NOMO-1 treated with dmso at 0.1 percent for 144 hours (cell line): ENCODE data around the gene TIGD4.
A peak's percentile ranks its signal among the peaks of the same experiment; 100 is the strongest.
"Not testable (repeated sequence)": the region's sequence is repeated elsewhere in the genome, so short reads cannot be mapped to it uniquely, and the experiment has no call there.

Experiments
- DNase-seq: peaks from one replicate; lab custom pipeline; 2025; ENCODE audit not compliant: unreplicated experiment; lab: John Stamatoyannopoulos, UW

Gene TIGD4

DNA sequence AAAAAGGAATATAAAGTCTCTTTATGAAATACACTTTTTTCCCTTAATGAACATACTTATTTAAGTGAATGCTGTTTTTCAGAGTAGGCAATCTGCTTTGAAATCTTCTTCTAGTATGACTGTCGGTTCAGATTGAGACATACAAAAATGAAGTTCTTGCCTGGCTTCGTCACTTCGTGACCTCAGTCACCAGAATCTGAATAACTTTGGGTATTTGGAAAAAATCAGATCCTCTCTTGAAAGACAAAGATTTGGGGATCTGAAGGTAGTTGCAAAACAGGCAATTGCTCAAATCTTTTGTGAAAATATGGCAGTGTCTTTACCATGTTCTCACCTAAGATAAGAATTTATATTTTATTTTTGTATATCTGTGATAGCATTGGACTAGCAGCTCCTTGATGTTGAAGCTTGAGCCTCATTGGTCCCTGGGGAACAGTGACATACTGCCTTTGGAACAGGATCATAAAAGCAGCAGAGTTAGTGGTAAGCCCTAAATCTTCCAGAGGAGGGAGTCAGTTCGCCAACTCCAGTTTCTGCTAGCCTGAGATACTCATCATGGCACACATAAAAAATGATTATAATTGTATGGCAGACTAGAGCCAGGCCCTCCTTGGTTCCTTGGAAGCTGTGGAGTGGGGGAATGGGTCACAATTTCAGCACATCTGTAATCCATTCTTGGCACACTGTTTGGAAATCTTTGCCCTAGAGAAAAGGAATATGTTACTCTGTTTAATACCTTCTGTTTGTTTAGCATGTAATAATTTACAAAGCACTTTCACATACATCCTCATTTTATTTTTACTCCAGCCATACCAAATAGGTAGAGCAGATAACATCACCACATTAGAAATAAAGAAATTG lies 5.2 kb upstream of the TIGD4 start:
- DNase-seq, result no peak

DNA sequence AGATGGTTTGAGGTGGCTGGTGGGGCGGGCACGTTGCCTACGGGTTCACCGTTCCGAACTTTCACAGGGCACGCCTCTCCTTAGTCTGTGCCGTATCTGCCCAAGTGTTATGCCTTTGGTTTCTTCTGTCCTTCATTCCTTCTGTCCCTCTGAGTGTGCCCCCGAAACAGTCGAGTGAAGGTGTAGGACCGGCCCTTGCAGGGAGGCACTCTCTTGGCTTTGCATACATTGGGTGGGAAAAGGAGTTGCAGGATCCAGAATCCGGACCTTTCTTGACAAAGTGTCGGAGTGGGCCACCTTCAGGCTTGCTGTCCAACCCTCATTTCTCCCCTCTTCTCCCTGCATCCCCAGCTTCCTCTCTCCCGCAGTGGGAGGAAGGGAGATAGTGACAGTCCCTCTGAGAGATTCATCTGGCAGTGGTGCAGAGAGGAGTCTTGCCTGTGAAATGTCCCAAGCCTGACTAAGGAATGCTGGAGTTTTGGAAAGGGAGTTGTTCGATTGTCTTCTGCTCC lies 793 bp upstream of the TIGD4 start:
- no peak for DNase-seq

DNA sequence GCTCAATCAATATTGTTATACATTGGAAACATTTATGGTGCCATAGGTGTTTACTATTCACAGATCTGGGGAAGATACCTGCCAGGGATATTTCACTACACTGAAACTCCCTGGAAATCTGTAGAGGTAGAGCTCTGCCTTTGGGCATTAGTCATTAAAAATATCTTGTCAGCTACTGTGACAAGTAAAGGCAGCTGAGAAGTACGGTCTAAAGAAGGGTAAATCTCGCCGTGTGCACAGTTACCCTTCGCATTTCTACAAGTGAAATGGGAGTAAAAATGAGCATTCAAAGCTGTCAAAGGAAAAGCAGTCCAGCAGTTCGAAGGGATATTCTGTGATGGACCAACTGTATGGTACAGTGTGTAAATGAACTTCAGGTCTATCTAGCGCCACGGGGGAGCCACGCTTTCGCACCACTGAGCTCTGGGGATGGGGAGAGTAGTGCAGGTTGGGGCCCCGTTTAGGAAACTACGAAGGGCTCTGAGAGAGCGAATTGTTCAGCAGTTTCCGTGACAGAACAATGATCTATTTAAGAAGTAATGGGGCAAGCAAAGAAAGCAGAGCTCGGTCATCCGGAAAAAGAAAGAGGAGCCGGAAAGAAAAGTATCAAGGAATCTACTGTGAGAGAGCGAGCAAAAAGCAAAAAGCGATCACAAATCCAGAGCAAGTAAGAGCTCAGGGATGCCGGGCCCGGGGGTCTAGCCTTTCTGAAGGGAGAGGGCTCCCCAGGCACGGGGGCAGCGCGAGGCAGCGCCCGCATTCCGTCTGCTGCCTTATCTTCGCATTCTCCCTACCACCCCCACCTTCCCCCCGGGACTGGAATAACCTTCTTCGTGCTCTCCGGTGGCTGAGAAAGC lies 646 bp downstream of the TIGD4 start:
- DNase-seq, result no peak

DNA sequence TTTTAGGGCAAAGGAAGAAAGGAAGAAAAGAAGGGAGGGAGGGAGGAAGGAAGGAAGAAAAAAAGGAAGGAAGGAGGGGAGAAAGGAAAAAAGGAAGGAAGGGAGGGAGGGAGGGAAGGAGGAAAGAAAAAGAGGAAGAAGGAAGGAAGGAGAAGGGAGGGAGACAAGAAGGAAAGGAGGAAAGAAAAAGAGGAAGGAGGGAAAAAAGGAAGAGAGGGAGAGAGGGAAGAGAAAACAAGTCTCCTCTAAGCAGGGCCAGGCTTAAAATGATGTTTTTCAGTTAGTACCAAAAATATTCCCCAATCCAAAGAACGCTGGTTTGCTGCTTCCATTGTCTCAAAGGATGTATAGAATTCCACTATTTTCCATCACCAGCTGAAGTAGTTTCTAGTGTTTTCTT lies 2.0 kb downstream of the TIGD4 start:
- DNase-seq, result no peak

DNA sequence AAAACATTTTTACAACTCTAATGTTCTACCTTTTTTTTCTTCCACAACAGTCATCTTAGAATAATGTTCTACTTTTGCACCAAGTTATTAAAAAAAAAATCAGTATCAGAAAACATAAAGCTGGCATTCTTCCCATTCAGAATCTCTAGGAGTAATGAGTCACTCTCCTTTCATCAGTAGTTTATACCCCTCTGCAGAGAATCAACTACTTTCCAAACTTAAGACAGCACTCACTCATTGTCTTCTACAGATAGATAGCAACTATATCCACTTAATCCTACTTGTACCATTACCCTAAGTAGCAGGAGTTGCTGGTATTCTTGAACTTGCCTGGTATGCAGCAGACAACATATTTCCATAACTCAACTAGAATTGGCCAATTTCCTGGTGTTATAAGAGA lies 3.2 kb downstream of the TIGD4 start:
- no peak for DNase-seq

DNA sequence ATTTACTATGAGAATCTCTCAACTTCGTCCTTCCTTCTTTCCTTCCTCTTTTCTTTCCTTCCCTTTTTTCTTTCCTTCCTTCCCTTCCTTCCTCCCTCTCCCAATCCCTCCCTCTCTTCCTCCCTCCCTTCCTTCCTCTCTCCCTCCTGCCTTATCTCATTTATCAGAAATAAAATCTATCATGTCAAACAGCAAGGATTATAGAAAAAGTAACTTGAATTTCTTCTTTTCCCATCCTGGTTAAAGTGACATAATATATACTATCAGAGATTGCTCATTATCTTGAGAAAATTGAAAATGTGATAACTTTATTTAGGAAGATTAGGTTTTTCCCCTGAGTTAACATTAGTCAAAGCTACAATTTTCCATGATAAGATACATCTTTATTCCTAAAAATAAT lies 5.6 kb downstream of the TIGD4 start:
- no peak for DNase-seq

DNA sequence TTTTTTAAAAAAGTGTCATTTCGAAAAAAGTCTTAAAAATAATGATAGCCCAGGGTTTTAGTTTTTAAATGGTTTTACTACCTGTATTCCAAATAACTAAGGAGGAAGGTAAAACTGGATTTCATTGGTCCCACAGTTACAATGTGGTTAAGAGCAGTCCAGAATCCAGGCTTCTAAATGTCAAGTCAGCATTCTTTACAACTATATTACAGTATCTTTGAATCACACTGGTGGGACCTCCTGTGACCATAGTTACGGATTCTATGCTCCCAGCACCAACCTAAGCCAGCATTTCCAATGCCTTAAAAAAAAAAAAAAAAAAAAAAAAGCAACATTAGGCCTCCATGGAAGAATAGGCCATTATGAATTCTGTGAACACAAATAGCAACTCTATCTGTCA lies 6.2 kb downstream of the TIGD4 start:
- no peak for DNase-seq

DNA sequence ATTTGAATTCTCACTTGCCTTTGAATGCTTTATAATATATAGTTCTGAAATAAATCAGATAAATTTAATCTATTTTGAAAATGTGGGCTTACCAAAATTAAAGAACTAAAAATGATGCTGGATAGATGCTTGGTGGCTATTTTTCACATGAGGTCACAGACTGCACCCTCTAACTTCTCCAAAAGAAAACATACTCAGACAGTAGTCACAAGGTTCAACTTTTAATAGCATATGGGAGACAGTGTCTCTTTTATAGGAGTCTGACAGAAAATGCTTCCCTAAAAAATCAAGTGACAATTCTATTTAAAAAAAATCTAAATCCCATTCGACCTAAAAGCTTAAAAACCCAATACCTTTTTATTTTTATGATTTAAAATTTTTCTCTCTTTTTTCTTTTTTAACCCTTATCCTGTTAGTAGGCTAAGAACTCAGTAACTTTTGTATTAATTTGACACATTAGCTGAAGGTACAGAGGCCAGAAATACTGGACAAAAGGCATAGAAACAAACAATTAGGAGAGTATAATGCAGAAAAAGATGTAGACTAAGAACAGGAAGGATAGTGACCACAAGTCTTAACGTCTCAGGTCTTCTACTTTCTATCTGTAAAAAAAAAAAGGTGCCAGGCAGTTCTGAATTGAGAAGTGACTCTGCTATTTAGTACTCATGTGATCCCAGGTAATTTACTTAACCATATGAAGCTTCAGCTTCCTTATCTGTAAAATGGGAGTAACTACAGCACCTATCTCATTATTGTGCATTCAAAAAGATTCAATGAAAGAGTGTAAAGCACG lies 7.6 kb downstream of the TIGD4 start:
- no peak for DNase-seq

DNA sequence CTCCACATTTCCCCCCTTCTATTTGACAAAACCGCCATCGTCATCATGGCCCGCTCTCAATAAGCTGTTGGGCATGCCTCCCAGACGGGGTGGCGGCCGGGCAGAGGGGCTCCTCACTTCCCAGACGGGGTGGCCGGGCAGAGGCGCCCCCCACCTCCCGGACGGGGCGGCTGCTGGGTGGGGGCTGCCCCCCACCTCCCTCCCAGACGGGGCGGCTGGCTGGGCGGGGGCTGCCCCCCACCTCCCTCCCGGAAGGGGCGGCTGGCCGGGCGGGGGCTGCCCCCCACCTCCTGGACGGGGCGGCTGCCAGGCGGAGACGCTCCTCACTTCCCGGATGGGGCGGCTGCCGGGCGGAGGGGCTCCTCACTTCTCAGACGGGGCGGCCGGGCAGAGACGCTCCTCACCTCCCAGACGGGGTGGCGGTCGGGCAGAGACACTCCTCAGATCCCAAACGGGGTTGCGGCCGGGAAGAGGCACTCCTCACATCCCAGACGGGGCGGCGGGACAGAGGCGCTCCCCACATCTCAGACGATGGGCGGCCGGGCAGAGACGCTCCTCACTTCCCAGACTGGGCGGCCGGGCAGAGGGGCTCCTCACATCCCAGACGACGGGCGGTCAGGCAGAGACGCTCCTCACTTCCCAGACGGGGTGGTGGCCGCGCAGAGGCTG lies 14.3 kb downstream of the TIGD4 start:
- DNase-seq, result not testable (repeated sequence)

DNA sequence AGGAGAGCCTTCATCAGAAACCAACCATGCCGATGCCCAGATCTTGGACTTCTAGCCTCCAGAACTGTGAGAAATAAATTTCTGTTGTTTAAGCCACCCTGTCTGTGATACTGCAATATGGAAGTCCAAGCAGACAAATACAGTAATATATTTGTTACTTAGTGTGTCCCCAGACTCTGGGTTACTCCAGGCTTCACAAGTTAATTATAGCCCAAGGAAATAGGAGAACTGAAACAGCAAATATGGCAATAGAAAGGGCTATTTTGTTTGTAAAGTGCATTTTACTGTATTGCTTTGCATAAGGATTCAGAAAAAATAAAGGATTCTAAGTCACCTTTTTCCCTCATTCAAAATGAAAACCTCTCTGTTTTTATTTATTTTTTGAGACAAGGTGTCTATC lies 15.7 kb downstream of the TIGD4 start:
- peak; percentile 60 for DNase-seq

DNA sequence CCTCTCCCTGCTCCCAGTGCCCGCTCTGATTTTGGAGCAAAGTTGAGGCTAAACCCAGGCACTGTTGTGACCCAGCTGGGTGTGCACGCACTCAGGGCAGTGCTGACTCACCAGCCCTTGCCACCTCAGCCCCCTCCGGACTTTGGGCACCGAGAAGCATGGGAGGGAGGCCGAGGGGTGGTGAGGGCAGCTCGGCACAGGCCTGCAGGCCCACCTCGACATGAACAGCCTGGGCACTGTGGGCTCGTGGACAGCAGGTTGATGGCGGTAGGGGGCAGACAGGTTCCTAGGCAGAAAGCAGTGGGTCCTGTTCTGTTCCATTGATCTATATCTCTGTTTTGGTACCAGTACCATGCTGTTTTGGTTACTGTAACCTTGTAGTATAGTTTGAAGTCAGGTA lies 30.9 kb downstream of the TIGD4 start:
- DNase-seq, result no peak

DNA sequence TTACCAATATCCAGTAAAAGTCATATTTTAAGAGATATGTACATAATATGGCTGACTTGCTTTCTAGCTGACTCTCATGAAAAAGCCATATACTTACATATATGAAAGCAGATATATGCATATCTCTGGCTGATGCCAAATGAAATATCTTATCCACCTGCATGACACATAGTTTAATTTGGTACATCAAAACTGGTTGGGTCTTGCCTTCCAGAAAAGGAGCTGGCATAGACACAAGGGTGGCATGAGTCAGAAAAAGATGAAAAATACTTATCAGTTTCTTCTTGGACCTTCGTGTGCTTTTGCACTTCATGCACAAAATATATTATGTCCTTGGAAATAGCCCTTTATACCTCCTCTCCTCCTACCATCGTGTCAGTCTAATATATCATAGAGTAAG lies 32.1 kb downstream of the TIGD4 start:
- no peak for DNase-seq

DNA sequence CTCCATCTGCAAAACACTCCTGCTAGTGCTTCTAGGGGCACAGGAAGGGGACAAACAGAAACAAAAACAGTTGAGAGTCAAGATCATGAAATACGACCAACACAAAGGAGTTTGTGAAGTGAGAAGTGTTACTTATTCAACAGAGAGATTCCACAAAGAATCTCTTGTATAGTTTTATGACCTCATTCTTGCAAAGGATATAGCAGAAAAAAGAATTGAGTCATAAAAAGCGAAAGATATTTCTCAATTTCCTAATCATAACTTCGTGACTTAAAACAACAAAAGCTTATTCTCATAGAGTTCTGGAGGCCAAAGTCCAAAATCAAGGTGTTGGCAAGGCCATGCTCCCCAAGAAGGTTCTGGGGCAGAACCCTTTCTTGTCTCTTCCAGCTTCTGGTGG lies 40.7 kb downstream of the TIGD4 start:
- DNase-seq, result no peak

DNA sequence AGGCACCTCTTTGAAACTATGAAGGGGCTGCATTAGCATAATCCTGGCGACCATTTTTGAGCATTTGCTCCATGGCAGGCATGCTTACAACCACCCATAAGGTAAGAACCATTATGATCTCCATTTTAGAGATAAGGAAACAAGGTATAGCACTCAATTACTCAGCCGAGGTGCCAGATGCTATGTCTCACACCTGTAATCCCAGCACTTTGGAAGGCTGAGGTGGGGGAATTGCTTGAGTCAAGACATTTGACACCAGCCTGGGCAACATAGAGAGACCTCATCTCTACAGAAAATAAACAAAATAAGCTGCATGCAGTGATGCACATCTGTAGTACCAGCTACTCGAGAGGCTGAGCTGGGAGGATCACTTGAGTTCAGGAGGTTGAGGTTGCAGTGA lies 43.6 kb downstream of the TIGD4 start:
- no peak for DNase-seq

DNA sequence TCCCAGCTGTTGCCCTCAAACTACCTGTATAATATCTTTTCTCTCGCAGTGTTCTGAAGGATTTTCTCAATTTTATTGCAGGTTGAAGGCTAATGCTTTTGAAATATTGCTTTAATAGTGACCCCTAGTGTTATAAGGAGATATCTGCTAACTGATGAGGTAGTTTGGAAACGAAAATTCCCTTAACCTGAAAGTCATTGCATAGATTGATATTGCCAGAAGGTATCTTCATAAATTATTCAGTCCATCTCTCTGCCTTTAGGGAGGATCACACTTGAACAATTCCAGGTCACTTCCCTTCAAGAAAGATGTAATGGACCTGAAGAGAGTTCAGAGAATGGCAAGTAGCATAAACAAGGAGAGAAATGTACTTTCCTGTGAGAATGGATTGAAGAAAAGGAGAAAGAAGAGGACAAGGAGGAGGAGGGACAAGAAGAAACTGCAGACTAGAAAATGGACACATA lies 44.1 kb downstream of the TIGD4 start:
- DNase-seq, result no peak

DNA sequence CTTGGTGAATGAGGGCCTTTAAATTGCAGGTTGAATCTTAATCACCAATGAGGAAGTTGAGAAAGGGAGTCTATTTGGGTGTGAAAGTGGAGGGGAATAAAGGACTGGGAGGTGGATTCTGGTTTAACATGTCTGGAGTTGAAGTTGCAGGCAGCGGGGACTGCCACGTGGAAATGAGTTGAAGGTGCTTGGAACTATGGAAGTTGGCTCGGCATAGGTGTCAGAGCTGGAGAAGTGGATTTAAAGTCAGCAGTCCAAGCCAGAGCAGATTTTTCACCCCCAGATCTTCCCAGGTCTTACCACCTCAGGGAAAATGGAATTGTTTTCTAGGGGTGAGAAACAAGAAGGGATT lies 44.9 kb downstream of the TIGD4 start:
- no peak for DNase-seq

DNA sequence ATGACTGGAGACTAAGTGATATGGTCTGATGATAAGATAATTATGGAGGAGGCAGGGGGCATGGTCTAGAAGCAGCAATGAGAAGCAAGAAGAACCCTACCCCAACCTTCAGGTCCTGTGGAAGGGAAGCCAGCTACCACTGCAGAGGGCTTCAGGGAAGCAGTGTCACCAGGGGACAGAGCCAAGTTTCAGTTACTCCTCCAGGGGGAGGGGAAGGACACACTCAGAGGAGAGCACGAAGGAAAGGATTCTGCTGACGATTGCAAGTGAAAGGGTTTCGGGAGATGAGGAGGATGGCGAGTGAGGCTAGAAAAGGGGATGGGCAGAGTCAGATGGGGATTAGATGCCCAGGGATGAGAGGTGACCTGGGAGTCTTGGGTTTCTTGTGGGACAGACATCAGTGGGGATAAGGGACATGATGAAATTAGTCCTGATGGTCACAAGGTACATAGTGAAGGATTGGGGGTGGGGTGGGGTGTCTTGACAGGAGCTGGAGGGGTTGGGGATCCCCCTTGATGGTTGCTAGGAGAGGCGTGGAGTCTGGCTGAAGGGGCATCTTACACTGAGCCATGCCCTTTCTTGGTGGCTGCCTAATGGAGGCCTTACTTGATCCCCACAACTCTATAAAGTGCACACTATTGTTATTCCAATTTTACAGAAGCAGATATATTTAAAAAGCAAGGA lies 45.4 kb downstream of the TIGD4 start:
- no peak for DNase-seq

DNA sequence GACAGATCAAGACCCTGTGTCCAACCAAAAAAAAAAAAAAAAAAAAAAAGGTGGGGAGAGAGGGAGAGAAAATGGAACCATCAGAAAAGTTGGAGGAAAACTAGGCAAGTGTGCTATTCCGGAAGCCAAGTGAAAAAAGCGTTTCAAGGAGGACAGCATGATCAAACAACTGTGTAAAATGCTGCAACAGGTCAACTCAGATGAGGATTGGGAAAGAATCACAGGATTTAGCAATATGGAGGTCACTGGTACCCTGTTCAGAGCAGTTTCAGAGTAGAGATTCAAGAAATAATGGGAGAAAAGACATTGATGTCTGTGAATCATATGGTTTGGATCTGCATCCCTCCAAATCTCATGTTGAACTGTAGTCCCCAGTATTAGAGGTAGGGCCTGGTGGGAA lies 47.5 kb downstream of the TIGD4 start:
- DNase-seq, result no peak

DNA sequence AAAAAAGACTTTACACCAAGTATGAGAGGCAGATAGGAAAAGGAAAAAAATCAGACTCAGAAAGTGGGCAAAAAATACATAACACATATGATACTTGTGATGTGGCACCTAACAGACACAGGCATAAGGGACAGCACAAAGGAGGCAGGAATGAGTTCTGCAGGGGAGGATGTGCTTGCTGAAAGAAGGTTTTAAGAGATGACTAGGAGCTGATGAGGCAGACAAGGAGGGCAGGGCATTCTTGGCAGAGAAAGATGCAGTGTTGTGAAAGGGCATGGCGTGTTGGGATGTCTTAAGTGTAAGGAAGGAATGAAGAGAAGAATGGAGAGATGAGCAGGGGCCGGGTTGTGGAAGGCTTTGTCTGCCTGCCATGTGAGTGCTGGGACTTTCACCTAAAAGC lies 50.1 kb downstream of the TIGD4 start:
- no peak for DNase-seq

DNA sequence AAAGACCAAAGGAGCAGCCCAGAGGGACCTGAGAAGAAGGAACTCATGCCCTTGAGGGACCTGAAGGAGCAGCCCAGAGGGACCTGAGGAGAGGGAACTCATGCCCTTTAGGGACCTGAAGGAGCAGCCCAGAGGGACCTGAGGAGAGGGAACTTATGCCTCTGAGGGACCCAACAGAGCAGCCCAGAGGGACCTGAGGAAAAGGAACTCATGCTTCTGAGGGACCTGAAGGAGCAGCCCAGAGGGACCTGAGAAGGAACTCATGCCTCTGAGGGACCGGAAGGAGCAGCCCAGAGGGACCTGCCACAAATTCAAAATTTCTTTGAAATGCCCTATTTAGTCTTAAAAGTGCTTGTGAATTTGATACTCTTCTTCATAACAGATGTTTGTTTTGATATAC lies 51.2 kb downstream of the TIGD4 start:
- no peak for DNase-seq
